ENCODE data around the gene AMBRA1. TPM values are rescaled to one million over a fixed set of nuclear protein-coding genes. Genes with fewer than 3 reads are reported as not detected.

The AMBRA1 gene
- total RNA-seq, 6 experiments from 2014 or later: 23.2 to 25.9 (median 24.4) TPM

- Mint-ChIP-seq H3K4me1 (ENCODE audit: low read depth) (no peaks in the 10 kb centered on the region), H3K4me3 (no peak overlapping the region), H3K9me3 (no peaks in the 10 kb centered on the region), H3K36me3 (ENCODE audit: low read depth) (peaks cover 30% of the 10 kb centered on the region), H3K27ac (no peak overlapping the region), H3K27me3 (ENCODE audit: insufficient read depth) (peaks cover 1% of the 10 kb centered on the region)
- no peak for TF ChIP-seq CTCF (IDR thresholded peaks at IDR 0.05)
- no peak for DNase-seq
Observed at GRCh38 chr11:46639197-46639839, 45.5 kb upstream of the AMBRA1 start.

- Mint-ChIP-seq H3K27me3 (ENCODE audit: insufficient read depth) (peaks cover 1% of the 10 kb centered on the region), H3K36me3 (ENCODE audit: low read depth) (peaks cover 19% of the 10 kb centered on the region), H3K4me1 (ENCODE audit: low read depth) (no peaks in the 10 kb centered on the region), H3K4me3 (no peak overlapping the region), H3K9me3 (no peaks in the 10 kb centered on the region), H3K27ac (no peak overlapping the region)
- TF ChIP-seq CTCF (IDR thresholded peaks at IDR 0.05): no peak
- DNase-seq: no peak
Observed at GRCh38 chr11:46637546-46637945, 43.7 kb upstream of the AMBRA1 start.

GRCh38 chr11:46635557-46636139 is 41.8 kb upstream of the AMBRA1 start:
- Mint-ChIP-seq H3K9me3 (no peaks in the 10 kb centered on the region), H3K27me3 (ENCODE audit: insufficient read depth) (peaks cover 1% of the 10 kb centered on the region), H3K36me3 (ENCODE audit: low read depth) (peaks cover 11% of the 10 kb centered on the region), H3K4me1 (ENCODE audit: low read depth) (no peaks in the 10 kb centered on the region), H3K4me3 (no peak overlapping the region), H3K27ac (no peak overlapping the region)
- no peak for TF ChIP-seq CTCF (IDR thresholded peaks at IDR 0.05)
- no peak for DNase-seq

GRCh38 chr11:46633291-46634217 is 39.7 kb upstream of the AMBRA1 start:
- DNase-seq: no peak
- no peak overlapping the region for H3K4me3 Mint-ChIP-seq
- peaks cover under 1% of the 10 kb centered on the region; the same call in 1 of the 2 replicates for H3K27me3 Mint-ChIP-seq (ENCODE audit: insufficient read depth)
- H3K27ac Mint-ChIP-seq: no peak overlapping the region
- no peaks in the 10 kb centered on the region for H3K9me3 Mint-ChIP-seq
- TF ChIP-seq CTCF (IDR thresholded peaks at IDR 0.05): no peak
- H3K4me1 Mint-ChIP-seq (ENCODE audit: low read depth): no peaks in the 10 kb centered on the region
- peaks cover 4% of the 10 kb centered on the region for H3K36me3 Mint-ChIP-seq (ENCODE audit: low read depth)

GRCh38 chr11:46632502-46632901 is 38.7 kb upstream of the AMBRA1 start:
- Mint-ChIP-seq H3K4me1 (ENCODE audit: low read depth) (no peaks in the 10 kb centered on the region), H3K9me3 (no peaks in the 10 kb centered on the region), H3K27ac (no peak overlapping the region), H3K27me3 (ENCODE audit: insufficient read depth) (no peaks in the 10 kb centered on the region), H3K4me3 (no peak overlapping the region), H3K36me3 (ENCODE audit: low read depth) (no peaks in the 10 kb centered on the region)
- TF ChIP-seq CTCF (IDR thresholded peaks at IDR 0.05): no peak
- no peak for DNase-seq

All from HFFc6 (cell line).